GM21390 (cell line): ENCODE data around the gene ODF2.
"Not testable (repeated sequence)": the region's sequence is repeated elsewhere in the genome, so short reads cannot be mapped to it uniquely, and the experiment has no call there.

Experiments used
- ATAC-seq: cut with Tn5 transposase; IDR thresholded peaks from one replicate; pipeline ENCODE4 v1.9.1; 2021; ENCODE audit not compliant: unreplicated experiment

Gene ODF2

DNA sequence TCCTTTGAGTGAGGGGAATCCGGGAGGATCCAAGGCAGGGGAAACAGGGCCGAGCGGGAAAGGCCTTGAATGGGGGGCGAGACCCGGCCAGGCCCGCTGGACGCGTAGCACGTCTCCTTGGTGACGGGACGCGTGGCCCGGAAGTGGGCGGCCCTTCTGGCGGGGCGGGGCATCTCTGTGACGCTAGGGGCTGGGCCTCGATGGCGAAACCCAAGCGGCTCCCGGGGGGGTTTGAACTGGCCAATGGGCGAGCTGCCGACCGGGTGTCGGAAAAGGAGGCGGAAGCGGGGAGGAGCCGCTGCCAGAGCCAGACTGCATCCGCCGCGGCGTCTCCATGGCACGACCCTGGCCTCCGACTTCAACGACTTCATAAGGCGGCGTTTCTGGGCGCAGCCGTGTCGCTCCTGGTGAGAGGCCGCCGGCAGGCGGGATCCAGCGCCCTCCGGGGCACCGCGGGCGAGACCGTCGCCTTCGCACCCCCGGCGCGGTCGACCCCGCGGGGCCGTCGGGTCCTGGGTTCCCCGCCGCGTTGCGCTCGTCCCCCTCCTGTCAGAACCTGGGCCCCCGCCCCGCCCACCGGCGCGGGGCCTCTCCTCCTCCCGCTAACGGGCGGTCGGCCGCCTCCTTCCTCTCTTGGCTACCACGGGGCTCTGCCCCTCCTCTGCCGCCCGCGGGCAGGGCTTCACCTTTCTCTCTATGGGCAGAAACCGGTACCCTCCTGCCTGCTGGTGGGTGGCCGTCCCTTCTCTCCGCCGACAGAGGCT is at the start of gene ODF2:
Gene ODF2 (plus strand): TSS at position 158 of the 764 bp plus-strand sequence. CDS start 86 bp downstream, at position 244.
- peak; percentile 81 for ATAC-seq

DNA sequence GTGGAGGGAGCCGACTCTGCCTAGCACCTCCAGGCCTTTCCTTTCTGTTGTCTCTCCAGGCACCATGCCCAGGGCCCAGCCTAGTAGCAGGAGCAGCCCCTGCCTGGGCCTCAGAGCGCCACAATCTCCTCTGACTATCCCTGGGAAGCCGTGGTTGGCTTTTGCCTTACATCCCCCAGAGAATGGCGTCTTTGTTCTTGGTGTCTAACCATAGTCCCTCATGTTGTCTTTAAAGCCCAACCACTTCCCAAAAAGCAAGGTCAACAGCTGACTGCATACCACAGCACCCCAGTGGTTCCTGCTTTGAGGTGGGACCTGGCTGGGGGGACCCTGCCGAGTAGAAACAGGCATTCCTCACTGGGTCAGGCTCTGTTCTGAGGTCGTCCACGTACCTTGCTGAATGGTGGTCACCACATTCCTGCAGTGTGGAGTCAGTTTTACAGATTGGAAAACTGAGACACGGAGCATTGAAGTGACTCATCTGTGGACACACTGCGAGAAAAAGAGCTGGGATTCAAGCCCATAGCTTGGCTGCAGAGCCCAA is 48.9 kb upstream of the ODF2 start:
- ATAC-seq, result no peak

DNA sequence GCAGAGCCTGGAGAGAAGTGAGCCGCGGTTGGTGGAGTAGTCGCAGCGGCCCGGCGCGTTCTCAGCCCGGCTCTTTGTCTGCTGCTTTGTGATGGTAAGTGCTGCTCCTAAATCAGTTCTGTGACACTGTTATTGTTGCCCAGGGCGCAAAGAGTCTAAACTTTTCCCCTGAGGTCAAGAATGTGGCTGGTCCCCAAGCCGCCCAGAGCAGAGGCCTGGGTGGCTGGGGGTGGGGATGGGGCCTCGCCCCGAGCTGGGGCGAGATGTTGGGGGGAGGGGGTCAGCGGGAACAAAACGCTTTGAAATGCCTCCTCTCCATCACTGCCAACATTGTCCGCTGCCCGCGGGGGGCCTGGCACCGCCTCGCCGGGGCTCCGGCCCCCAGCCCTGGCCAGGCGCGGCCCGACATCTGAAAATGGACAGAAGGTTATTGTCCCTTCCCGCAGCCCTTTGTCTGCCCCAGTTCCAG is 46.8 kb upstream of the ODF2 start:
- ATAC-seq, result no peak

DNA sequence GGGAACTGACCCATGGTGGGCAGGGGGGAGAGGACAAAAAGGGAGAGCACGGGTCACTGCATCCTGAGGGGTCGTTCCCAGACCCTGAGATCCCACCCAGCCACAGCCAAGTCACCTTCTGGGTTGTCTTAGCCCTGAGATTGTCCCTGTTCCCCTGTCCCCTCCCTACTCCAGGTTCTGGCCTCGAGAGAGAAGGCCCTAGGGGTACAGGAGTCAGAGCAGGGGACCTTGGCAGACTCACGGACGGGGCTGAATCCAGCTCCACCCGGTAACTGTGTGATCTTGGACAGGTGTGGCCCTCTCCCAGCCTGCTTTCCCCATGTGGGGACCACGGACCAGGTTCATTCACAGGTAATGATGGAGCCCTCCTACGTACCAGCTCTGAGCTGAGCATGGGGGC is 46.4 kb upstream of the ODF2 start:
- no peak for ATAC-seq

DNA sequence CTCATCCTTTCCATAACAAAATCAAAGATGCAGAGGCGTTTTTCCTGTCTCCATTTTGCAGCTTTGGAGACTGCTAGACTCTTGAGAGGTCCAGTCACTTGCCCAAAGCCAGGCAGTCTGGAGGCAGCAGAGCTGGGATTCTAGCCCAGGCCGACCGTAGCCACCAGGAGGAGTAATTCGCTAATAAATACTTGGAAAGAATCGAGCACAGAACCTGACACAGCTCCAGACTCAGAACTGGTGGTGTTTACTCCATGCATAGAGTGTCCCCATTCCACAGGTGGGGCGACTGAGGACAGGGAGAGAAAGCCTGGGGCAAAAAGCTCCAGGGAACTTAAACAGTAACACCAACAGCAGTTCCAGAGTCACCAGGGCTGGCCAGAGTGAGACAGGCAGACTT is 45.8 kb upstream of the ODF2 start:
- no peak for ATAC-seq

DNA sequence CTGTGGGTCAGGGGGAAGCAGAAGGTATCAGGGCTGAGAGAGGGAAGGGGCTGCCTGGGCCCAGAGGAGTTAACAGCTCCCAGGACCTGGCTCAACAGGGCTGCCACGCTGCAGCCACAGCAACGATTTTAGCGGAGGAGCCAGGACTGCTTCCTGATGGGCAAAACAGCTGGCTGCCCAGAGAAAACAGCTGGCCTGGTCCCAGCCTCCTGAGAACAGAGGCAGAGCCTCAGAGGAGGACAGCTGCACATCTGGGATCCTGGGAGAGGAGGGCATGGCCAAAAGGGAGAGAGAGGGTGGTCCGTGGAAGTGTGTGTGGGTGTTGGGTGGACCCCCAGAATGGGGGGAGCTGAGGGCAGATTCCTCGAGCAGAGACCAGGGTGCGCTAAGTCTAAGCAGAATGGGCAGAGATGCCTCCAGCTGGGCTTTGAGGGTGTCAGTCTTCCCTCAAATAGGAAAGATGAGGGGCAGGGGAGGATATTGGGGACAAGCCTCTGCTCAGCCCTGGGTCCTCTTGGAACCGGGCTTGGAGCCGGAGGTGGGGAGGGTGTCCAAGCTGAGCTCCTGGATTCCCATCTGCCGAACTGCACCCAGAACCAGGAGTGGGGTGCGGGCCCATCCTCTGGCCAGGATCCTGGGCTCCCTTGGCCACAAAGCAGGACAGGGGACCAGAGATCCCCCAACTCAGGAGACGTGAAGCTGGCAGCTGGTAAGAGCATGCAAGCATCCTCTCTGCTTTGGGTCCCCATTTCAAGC is 44.3 kb upstream of the ODF2 start:
- ATAC-seq, result no peak

DNA sequence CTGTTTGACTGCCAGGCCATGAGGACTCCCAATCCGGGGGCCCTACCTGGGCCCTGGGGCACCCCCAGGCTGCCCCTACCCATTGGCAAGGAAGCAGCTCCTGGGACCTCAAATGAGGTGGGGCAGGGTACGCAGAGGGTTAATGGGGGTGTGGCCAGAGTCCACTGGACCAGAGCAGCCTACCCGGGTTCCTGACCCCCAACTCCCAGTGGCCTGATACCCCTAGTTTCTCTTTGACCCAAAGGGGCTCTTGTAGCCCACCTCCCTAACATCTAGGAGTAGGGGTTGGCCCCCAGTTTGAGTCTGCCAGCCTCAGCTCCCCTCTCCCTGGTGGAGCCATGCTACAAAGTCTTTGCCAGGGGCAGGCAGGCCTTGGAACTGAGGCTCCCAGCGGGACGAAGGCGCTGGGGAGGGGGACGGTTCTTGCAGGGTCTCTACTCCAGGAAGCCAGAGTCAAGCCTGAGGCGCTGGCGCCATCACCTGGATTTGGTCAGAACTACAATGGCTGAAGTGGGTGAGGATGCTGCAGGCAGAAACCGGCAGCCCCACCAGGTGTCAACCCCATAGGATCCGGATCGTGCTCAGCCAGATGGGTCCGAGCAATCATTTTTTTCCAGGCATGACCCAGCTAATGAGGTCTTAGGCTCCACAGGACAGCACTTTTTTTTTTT is 43.6 kb upstream of the ODF2 start:
- ATAC-seq, result no peak

DNA sequence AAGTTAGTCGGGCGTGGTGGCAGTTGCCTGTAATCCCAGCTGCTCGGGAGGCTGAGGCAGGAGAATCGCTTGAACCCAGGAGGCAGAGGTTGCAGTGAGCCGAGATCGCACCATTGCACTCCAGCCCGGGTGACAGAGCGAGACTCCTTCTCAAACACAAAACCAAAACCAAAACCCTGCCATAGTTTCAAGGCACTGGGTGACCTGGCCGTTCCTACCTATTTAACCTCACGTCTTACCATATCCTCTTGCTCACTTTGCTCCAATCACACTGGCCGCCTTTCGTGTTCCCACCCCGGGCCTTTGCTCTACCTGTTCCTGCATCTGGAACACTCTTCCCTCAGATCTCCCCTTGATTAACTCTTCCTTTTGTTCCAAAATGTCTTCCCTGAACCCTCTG is 42.1 kb upstream of the ODF2 start:
- ATAC-seq, result not testable (repeated sequence)

DNA sequence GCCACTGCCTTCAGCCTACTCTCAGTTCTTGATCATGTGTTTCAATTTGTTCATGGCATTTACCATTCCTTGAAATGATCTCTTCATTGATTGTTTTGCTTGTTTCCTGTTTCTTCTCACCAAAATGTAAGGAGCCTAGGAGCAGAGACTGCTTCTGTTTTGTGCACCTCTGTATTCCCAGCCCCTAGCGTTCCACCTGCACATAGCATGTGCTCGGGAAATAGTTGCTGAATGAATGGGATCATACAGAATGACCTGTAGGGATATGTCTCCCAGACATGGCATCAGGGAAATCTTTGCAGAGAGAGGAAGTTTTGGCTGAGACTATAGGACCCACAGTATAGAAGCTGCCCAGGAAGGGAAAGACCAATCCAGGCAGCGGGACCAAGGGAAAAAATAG is 41.3 kb upstream of the ODF2 start:
- no peak for ATAC-seq

DNA sequence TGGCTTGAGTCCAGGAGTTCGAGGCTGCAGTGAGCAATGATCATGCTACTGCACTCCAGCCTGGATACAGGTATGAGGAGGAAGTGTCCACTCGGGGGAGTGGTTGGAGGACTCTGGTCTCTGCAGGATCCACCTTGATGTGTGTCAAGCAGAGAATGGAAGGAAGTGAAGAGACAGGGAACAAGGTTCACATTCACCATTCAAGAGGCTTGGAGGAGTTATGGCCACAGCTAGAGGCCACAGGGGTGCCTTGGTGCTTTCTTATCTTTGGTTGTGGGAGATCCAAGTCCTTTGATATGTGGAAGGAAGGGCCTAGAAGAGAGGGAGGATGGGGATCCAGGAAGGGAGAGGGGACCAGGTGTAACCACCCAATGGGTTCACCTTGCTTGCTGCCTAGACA is 40.5 kb upstream of the ODF2 start:
- no peak for ATAC-seq

DNA sequence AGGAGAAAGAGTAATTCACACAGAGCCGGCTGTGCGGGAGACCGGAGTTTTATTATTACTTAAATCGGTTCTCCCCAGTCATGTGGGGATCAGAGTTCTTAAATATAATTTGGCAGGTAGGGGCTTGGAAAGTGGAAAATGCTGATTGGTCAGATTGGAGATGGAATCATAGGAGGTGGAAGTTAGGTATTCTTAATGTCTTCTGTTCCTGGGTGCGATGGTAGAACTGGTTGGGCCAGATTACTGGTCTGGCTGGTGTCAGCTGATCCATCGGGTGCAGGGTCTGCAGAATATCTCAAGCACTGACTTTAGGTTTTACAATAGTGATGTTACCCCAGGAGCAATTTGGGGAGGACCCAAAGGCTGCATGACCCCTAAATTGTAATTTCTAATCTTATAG is 39.8 kb upstream of the ODF2 start:
- ATAC-seq, result no peak

DNA sequence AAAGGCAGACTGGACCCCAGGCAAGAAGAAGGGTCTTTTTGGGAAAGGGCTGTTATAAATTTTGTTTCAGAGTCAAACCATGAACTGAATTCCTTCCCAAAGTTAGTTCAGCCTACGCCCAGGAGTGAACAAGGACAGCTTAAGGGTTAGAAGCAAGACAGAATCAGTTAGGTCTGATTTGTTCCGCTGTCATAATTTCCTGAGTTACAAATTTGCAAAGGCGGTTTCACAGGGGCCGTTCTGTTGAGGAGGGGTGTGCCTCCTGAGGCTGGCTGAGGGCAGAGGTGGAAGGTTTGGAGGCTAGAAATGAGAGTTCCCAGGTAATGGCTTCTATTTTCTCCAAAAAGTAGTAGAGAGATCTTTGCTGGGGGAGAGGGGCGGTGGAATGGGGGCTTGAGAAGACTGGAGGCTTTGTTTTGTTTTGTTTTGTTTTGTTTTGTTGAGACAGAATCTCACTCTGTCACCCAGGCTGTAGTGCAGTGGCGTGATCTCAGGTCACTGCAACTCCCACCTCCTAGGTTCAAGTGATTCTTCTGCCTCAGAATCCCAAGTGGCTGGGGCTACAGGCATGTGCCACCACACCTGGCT is 39.3 kb upstream of the ODF2 start:
- no peak for ATAC-seq

DNA sequence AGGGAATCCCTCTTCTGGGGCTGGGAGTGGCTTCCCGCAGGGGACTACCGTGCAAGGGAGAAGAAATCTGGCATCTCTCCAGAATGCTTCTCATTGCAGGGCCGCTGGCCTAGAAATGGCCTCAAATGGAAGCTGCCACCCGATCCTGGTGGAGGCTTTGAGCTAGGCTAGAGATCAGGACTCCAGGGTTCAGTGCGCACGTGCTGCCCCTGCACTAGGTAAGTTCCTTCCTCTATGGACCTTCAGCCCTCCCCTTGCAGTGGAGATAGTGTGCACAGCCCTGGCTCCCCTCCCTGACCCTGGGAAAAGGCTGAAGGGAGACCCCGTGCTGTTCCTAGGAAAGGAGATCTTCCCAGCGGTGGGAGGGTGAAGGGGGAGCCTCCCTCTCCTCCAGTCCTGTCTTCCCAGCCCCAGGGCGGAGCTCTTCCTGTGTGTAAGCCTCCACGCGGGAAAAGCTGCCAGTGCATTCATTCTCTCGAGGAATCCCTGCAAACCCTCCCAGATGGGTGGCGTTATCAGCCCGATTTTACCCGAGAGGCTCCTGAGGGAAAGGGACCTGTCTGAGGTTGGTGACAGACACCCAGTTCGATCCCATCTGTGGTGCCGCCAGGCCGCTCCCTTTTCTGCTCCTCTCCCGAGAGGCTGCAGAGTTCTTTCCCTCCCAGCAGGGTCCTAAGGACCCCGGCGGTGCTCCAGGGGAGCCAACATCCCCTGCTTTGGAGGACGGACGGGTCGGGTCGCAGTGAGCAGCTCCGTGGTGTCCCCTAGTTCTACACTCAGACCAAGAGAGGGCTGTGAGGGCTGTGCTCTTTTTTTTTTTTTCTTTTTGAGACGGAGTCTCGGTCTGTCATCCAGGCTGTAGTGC is 36.5 kb upstream of the ODF2 start:
- ATAC-seq, result no peak

DNA sequence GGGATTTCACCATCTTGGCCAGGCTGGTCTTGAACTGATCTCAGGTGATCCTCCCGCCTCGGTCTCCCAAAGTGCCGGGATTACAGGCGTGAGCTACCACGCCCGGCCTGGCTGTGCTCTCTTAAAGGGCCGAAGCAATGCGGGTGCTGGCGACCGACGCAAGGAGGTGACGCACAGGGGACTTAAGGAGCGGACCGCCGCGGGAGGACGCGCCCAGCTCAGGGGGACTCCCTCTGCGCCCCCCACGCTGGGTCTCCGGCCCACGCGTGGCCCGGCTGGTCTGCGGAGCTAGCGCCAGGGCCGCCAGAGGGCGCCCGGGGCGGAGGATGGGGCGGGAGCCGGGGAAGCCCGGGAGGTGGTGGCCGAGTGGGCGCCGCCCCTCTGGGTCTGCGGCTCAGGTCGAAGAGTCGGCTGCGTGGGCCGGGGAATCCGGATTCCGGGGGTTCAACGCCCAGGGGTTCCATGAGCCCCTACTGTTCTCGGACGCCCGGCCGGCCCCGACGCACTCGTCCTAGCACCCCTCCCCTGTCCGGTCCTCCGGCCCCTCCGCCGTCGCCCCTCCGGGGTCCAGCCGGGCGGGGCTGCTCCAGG is 35.7 kb upstream of the ODF2 start:
- peak; percentile 75 for ATAC-seq

DNA sequence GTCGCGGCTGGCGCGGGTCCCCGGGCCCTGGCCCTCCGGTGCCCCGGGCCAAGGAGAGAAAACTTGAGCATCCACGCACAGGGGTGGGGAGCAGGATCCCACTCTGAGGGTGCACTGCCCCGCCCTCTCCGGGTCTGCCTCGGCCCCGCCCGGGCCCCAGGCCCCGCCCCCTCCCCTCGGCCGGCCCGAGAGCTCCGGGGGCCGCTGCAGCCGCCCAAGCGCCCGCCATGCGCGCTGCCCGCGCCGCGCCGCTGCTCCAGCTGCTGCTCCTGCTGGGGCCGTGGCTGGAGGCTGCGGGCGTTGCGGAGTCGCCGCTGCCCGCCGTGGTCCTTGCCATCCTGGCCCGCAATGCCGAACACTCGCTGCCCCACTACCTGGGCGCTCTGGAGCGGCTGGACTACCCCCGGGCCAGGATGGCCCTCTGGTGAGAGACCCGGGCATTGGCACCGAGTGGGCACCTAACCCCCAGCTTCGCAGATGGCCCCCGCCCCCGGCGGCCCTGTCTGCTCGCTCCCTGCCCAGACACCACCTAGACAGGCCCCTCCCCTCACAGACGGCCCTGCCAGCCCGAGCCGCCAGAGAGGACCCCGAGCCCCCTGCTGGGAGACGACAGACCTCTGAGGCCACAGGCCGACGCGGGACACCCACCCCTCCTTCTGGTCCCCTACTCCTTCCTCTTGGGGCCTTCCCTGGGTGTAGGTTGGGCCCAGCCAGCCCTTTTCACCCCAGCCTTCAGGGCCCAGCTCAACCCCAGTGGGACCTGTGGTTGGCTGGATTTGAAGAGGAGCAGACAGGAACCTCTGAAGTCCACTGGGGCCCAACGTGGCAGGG is 34.9 kb upstream of the ODF2 start, which contains the start of gene CERCAM:
Gene CERCAM (plus strand): TSS at position 207 of the 831 bp plus-strand sequence. CDS start 21 bp downstream, at position 228.
- ATAC-seq, result peak; percentile 80

DNA sequence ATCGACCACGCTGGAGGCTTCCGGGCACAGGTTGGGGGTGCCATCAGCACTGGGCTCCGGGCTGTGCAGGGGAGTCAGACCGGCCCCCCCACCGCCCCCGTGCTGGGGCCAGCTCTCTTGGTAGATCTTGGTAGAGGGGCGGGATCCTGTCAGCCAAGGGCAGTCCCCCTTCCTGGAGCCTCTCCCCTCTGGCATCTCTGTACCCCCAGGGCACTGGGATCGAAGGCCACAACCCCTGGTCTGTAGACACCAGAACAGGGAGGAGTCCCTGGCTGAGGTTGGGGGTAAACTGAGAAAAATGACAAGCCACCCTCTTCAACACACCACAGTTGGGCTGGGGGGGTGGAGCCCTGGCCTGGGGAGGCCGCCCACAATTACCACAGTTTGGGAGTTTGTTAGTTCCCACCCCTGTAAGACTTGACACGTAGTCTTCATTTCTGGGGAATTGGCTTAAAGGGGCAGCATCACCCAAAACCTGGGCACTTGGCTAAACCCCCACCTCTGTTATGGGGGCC is 34.3 kb upstream of the ODF2 start:
- ATAC-seq, result no peak

DNA sequence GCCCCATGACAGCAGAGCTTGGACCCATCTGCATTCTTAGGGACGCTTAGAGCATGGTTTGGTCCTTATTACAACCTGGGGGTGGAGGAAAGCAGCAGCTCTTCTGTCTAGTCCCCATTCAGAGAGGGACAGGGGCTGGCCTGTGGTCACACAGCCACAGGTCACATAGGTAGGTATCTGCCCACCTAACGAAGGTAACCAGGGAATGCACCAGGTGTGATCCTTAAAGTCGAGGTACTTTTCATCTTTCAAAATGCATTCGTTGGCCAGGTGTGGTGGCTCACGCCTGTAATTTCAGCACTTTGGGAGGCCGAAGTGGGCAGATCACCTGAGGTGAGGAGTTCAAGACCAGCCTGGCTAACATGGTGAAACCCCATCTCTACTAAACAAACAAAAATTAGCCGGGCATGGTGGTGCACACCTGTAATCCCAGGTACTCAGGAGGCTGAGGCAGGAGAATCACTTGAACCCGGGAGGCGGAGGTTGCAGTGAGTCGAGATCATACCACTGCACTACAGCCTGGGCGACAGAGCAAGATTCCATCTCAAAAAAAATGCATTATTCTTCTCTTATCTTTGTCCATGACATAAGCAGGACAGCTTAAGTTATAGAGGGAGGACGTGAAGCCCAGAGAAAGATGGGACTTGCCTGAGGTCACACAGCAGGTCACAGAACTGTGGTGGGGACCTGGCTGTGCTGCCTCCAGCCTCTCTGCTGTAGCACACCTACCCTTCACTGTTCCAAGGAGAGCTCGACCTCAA is 33.6 kb upstream of the ODF2 start:
- ATAC-seq, result not testable (repeated sequence)

DNA sequence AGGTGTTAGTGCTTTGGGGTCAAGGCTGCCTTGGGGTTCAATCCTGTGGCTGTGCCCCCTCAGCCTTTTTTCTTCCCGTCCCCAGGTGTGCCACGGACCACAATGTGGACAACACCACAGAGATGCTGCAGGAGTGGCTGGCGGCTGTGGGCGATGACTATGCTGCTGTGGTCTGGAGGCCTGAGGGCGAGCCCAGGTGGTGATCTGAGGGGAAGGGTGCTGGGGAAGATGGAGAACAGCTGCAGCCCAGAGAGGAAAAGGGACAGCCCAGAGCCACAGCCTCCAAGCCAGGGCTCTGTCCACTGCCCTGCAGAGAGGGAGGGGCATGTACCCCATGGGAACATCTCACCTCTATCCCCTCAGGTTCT is 33.0 kb upstream of the ODF2 start:
- ATAC-seq, result no peak
